GM19467 (cell line): Measurements from ENCODE around the gene PNP.
"Not testable (repeated sequence)": the region's sequence is repeated elsewhere in the genome, so short reads cannot be mapped to it uniquely, and the experiment has no call there.

Experiments used
- ATAC-seq: cut with Tn5 transposase; IDR thresholded peaks from one replicate; pipeline ENCODE4 v1.9.1; 2021; ENCODE audit warnings: mild to moderate bottlenecking, moderate library complexity; ENCODE audit not compliant: unreplicated experiment

The PNP gene

GRCh38 chr14:20469242-20469889 lies at the start of gene PNP:
PNP (plus strand) TSS chr14:20469406; CDS start chr14:20469525, 119 bp downstream.
- peak; percentile 95 for ATAC-seq

- no peak for ATAC-seq
Measured at GRCh38 chr14:20419419-20419818, 49.8 kb upstream of the PNP start.

- ATAC-seq = no peak
Measured at GRCh38 chr14:20421267-20421666, 47.9 kb upstream of the PNP start.

- no peak for ATAC-seq
Measured at GRCh38 chr14:20422886-20423285, 46.3 kb upstream of the PNP start.

GRCh38 chr14:20424851-20425250 lies 44.4 kb upstream of the PNP start:
- ATAC-seq = no peak

DNA sequence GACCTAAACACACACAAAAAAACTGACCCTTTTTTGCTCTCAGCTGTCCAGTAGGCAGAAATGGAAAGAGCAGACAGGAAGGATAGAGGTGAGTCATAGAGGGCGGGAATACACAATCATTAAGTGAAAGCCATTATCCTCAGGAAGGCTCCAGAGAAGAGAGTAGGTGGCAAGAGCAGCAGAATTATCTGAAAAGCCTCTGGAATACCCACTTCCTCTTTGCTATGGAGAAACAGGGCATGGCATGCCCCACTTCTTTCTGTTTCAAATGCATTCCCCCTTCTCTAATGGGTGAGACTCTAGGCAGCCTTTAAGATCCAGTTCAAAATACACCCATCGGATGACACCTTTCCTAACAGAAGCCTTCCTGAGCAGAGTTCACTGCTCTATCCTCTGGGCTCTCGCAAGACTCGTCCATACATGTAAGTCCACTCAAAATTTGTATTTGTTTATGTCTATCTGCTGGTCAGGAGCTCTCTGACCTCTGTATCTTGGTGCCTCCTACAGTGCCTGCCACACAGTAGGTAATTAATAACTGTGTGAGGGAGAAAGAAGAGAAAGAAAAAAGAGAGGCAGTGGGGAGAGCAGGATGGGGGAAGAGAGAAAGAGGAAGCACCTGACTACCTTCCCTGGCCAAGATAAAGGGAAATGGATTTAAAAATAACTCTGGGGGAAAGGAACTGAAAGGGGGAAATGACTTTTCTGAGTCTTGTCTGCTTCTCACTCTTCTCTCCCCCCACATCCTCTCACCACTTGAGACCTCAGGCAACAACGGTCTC lies 41.8 kb upstream of the PNP start:
- peak; percentile 66 for ATAC-seq

DNA sequence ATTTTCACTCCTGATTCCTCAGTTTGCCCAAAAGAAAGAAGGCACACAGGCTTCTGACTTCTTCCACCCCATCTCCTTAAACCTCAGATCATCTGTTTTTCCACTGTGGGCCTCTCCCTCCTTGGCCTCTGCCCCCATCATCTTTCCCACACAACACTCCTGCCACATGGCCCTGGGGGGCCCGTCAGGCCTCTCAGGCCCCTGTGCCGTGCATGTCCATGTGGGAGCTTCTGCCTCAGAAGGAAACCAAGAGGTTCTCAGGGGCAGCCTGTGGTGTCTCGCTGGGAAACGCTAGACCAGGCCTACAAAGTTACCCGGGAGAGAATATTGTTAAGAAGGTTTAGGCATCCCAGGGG lies 41.2 kb upstream of the PNP start:
- ATAC-seq = peak; percentile 17

GRCh38 chr14:20428802-20429201 lies 40.4 kb upstream of the PNP start:
- ATAC-seq = no peak

DNA sequence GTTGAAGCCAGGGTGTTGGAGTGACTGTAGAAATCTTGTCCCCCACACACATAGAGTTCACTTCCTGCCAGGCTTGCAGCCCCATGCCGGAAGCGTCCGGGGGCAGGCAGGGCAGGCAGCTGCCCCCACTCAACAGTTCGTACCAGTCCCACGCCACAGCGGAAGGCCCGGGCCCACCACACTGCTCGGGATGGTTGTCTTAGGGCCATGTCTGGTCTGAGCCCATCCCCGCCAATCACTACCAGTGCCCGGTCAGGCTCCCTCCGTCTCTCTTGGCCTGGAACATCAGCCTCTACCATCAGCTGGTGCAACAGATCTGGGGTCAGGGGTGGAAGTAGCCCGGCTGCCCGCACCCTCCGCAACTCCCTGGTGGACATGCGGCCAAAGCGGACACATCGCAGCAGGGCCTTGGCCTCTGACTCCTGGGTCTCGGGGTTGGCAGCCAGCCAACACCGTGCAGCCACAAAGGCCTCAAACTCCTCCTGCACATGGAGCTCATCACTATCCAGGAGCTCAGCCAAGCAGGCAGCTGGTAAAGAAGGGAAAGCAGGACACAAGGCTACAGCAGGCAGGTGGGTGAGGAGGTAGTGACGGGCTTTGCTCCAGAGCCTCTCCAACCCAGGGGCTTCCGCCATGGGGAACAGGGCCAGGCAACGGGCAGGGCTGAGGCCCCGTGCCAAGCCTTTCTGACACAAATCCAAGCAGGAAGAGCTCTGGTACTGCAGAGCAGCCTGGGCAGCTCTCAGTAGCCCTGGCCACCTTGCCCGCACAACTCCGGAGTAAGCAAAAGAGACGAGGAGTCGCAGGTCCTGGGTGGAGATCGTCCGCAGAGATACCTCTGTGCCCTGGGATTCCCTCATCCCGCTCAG lies 39.2 kb upstream of the PNP start:
- ATAC-seq = no peak

- ATAC-seq = no peak
Measured at GRCh38 chr14:20434701-20435581, 34.3 kb upstream of the PNP start.

GRCh38 chr14:20435582-20436362 lies 33.4 kb upstream of the PNP start, which contains the start of gene KLHL33:
KLHL33 (minus strand) TSS chr14:20436166; CDS start chr14:20435811, 355 bp downstream.
- ATAC-seq = no peak

DNA sequence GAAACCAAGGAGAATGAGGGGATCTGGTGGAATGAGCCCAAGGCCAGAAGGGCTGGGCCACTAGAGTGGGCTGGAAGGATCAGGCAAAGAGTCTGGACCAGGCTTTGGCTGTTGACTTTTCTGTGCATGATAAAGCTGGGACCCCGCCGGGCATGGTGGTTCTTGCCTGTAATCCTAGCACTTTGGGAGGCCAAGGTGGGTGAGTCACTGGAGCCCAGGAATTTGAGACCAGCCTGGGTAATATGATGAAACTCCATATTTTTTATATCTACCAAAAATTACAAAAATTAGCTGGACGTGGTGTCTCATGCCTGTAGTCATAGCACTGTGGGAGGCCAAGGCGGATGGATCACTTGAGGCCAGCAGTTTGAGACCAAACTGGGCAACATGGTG lies 32.8 kb upstream of the PNP start:
- no peak for ATAC-seq

GRCh38 chr14:20438664-20439063 lies 30.5 kb upstream of the PNP start:
- ATAC-seq = no peak

DNA sequence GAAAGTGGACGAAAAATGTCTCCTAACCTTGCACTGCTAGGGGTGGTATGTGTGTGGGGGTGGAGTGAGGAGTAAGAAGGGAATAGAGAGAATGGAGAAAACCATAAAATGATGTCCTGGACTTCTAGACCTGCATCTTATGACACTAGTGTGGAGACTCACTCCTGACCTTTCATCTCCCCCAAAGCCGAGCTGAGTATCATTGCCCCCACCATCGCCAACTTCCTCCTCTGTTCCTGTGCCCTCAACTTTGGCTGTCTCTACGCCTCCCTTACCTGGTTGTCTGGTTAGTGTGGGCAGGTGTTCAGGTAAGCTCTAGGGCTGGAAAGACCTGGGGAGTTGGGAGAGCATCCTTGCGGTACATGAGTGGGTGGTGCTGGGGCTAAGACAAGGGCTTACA lies 28.7 kb upstream of the PNP start:
- no peak for ATAC-seq

GRCh38 chr14:20440882-20441281 lies 28.3 kb upstream of the PNP start:
- peak; percentile 89 for ATAC-seq

GRCh38 chr14:20441461-20441860 lies 27.7 kb upstream of the PNP start:
- no peak for ATAC-seq

GRCh38 chr14:20443650-20444049 lies 25.6 kb upstream of the PNP start:
- not testable (repeated sequence) for ATAC-seq

- no peak for ATAC-seq
Measured at GRCh38 chr14:20446889-20447288, 22.3 kb upstream of the PNP start.

DNA sequence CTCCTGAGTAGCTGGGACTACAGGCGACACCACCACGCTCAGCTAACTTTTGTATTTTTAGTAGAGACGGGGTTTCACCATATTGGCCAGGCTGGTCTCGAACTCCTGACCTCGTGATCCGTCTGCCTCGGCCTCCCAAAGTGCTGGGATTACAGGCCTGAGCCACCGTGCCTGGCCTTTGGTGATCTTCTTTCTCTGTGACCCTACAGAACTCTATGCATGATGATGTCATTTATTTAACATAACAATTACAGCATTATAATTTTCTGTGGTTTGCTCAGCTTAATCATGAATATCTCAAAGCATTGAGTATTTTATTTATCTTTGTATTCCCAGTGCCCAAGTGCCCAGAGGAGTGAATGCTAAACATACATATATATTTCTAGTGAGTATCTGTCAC lies 16.4 kb upstream of the PNP start:
- ATAC-seq = not testable (repeated sequence)
